Fibroblast of skin of left biceps (primary cell): Measurements from ENCODE around the gene EOGT.

Experiments
- DNase-seq, 2 experiments: peaks; one replicate each; pipeline ENCODE4 v3.0.0-alpha.2; 2013; ENCODE audit warnings: low read depth in 2 of 2

The EOGT gene

DNA sequence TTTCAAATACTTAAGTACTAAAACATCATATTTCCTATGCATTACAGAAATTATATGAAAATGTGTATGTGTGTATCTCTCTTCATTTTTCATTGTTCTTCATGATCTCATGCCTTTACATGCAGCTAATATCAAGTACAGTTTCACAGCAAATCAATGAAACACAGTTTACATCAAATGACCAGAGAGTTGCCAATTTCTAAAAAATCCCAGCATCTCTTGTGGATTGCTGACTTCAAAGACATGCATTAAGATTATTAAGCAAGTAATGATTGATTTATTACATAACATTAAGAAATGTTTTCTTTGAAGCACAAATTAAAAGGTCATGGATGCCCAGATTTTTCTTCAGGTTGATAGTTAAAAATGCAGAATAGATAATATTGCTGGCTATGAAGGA is 50.1 kb downstream of the EOGT start:
- DNase-seq: no peak

DNA sequence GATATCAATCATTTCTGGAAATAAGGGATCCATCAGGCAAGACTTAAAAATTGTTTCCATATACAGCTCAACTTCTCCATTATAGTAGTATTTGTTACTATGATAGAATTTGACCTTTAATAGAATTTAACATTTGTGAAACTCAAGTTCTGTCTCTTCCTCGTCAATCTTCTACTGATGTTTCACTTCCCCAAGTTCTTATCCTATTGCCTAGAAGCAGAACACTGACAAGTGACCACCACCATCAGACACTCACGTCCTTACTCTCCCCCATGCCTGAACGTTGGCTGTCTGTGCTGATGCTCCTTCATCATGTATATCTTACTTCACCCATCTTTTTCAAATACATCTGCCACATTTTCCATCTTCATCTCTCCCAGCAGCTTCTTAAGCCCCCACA is 54.6 kb downstream of the EOGT start:
- DNase-seq: no peak

GRCh38 chr3:68957895-68958294 is 55.6 kb downstream of the EOGT start:
- DNase-seq: no peak

- DNase-seq: no peak
These were observed 59.6 kb downstream of the EOGT start for GRCh38 chr3:68953816-68954444.

DNA sequence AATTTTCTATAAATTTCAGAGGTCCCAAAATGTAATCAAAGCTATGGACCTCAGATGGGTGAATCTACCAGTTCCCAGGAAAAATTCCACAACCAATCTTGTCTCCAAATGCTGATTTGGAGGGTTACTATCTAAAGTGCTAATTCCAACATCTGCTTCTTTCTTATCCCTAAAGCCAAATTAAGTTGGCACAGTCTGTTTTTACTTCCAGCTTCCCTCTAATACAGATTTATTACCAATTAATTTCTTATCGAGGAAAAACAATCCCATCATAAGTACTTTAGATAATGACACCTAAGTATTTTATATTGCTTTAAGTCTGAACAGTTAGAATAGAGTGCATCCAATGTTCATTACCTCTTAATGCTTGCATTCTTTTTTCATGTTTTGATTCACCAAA is 68.3 kb downstream of the EOGT start:
- no peak for DNase-seq

DNA sequence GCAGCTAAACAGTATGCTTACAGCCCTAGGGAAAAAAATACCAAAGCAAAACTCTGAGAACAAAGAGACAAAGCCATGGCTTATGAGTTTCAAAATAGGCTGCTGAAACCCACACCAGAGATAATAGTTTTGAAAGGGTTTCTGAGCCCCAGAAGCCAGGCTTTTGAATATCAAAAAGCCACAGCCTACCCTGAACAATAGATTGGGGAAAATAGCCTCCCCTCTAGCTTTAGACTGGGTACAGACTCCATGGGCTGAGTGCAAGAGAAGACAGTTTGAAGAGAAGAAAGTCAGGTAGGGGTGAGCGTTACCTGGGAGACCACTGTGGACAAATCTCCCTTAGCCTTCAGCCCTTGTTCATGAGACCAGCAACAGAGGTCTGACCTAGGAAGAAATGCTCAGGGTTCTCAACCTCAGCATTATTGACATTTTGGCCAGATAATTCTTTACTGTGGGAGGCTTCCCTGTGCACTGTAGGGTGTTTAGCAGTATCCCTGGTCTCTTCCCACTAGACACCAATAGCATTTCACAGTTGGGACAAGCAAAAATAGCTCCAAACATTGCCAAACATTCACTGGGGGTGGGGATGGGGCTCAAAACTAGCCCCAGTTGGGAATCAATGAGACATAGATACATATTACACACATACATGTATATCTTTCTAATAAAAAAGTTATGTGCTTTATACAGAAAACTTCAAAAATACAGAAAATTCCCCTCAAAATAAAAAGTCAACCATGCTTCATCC is 69.6 kb downstream of the EOGT start:
- DNase-seq: no peak

DNA sequence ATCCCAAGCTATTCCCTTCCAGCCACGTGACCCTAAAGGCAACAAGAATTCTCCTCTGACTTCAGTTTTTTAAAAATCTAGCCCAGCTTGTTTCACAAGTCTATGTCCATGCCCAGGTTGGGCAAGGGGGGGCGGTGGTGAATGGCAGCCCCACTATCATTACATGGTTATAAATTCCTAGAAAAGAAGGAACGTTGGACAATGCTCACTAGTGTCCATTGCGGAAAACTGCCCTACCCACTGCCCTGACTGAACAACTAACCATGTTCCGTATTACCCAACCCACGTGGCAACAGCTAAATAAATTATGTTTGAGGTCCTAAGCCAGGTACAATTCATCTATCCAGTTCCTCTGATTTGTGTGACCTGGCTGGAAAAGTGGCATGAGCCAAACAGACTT is 72.4 kb downstream of the EOGT start:
- no peak for DNase-seq

- DNase-seq: no peak
These were observed 76.6 kb downstream of the EOGT start for GRCh38 chr3:68936856-68937255.

- no peak for DNase-seq
These were observed 77.7 kb downstream of the EOGT start for GRCh38 chr3:68935778-68936177.

DNA sequence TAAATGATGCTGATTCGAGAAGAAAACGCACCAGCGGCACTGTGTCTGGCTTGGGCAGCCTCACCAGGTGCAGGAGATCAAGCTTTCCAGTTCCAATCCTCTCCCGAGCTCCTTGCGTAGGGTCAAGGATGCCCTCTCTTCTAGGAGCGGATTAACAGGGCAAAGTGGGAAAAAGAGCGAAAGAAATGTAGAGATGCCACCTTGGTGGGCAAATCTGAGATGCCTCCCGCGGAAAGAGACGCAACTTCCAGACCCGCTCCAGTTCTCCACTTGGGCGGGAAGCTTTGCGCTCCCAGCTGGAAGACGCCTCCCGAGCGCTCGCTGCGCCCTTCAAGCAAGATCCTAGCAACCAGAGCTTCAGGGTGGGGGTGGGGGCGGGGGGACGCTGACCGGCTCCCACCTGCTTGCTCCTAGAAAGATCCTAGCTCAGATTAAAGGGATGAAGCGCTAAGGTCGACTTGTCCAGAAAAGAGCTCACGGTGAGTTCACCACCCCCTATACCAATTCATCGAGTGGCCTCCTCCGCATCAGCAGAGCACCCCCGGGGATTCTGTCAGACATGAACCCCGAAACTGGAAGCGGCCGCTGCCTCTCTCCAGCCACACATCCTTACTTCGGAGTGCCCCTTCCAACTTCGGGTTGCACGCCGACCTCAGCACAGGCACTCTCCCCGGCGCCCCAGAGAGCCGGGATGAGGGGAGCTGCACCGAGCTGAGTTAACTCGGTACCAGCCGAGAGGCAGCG is 81.9 kb downstream of the EOGT start:
- DNase-seq: no peak
